ENCODE data around the gene TEAD4. TPM values are rescaled to one million over a fixed set of nuclear protein-coding genes. Genes with fewer than 3 reads are reported as not detected.

TEAD4 gene
- total and polyA plus RNA-seq, 2 experiments from 2014 or later, result 5.5 to 12.7 TPM

DNA sequence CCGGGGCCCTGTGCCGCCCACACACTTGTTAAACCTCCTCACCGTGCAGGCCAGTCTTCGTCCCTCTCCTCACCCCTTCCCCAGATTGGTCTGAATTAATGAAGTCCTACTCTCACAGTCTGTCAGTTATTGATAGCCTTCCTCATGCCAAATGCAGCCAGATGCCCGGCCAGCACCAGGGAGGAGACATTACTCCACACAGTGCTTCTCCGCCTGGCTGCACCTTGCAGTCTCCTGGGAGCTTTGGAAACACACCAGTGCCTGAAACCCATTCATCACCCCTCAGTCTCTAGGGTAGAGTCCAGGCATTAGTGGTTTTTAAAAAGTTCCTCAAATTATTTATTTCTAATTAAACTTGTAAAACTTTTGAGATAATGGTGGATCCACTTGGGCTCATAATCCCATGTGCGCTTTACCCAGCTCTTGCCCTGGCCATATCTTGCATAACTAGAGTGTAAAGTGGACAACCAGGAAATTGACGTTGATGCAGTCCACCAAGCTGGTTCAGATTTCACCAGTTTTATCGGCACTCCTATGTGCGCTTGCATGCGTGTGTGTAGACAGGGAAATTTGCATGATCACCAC is 79.8 kb downstream of the TEAD4 start:
- Histone ChIP-seq H3K4me3 (no peak overlapping the region), H3K27me3 (no peaks in the 10 kb centered on the region), H4K20me1 (ENCODE audit: insufficient read depth, poor library complexity, severe bottlenecking) (no peaks in the 10 kb centered on the region), H3K4me2 (no peak overlapping the region), H3K4me1 (ENCODE audit: insufficient read depth) (no peaks in the 10 kb centered on the region), H3K79me2 (no peaks in the 10 kb centered on the region), H3K9me2 (replicated peaks; ENCODE audit: insufficient read depth) (no peaks in the 10 kb centered on the region), H2AFZ (no peak overlapping the region), H3K9me3 (ENCODE audit: low read depth) (no peaks in the 10 kb centered on the region), H3K27ac (no peak overlapping the region), H3K36me3 (replicated peaks; ENCODE audit: insufficient read depth, low read depth) (no peaks in the 10 kb centered on the region)
- TF ChIP-seq EZH2phosphoT487 (IDR thresholded peaks at IDR 0.05; ENCODE audit: low read depth, severe bottlenecking, unreplicated experiment), result no peak
- TF ChIP-seq, protein P1, sequence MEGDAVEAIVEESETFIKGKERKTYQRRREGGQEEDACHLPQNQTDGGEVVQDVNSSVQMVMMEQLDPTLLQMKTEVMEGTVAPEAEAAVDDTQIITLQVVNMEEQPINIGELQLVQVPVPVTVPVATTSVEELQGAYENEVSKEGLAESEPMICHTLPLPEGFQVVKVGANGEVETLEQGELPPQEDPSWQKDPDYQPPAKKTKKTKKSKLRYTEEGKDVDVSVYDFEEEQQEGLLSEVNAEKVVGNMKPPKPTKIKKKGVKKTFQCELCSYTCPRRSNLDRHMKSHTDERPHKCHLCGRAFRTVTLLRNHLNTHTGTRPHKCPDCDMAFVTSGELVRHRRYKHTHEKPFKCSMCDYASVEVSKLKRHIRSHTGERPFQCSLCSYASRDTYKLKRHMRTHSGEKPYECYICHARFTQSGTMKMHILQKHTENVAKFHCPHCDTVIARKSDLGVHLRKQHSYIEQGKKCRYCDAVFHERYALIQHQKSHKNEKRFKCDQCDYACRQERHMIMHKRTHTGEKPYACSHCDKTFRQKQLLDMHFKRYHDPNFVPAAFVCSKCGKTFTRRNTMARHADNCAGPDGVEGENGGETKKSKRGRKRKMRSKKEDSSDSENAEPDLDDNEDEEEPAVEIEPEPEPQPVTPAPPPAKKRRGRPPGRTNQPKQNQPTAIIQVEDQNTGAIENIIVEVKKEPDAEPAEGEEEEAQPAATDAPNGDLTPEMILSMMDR (IDR thresholded peaks at IDR 0.05; ENCODE audit: poor library complexity), result no peak
- 90% methylated on average over 11 of the region's 11 CpGs for WGBS (ENCODE audit: low lambda C conversion rate, missing lambda C conversion rate)
- DNase-seq (ENCODE audit: low spot score), result no peak

GRCh38 chr12:3040026-3040656 is 80.9 kb downstream of the TEAD4 start:
- H3K27ac ChIP-seq, result no peak overlapping the region
- no peaks in the 10 kb centered on the region for H3K79me2 ChIP-seq
- H3K9me3 ChIP-seq (ENCODE audit: low read depth), result no peaks in the 10 kb centered on the region
- no peaks in the 10 kb centered on the region for H3K36me3 ChIP-seq (replicated peaks; ENCODE audit: insufficient read depth, low read depth)
- H3K9me2 ChIP-seq (replicated peaks; ENCODE audit: insufficient read depth), result no peaks in the 10 kb centered on the region
- no peak overlapping the region for H3K4me2 ChIP-seq
- no peak for TF ChIP-seq EZH2 (IDR thresholded peaks at IDR 0.05; ENCODE audit: borderline replicate concordance)
- TF ChIP-seq, protein P1 (IDR thresholded peaks at IDR 0.05; ENCODE audit: poor library complexity), result no peak
- TF ChIP-seq EZH2phosphoT487 (IDR thresholded peaks at IDR 0.05; ENCODE audit: low read depth, severe bottlenecking, unreplicated experiment), result no peak
- H2AFZ ChIP-seq, result no peak overlapping the region
- no peaks in the 10 kb centered on the region for H3K27me3 ChIP-seq
- no peak for DNase-seq (ENCODE audit: low spot score)
- H3K4me3 ChIP-seq, result no peak overlapping the region
- WGBS (ENCODE audit: low lambda C conversion rate, missing lambda C conversion rate), result 96% methylated on average over 14 of the region's 15 CpGs
- no peaks in the 10 kb centered on the region for H3K4me1 ChIP-seq (ENCODE audit: insufficient read depth)
- H4K20me1 ChIP-seq (ENCODE audit: insufficient read depth, poor library complexity, severe bottlenecking), result no peaks in the 10 kb centered on the region

DNA sequence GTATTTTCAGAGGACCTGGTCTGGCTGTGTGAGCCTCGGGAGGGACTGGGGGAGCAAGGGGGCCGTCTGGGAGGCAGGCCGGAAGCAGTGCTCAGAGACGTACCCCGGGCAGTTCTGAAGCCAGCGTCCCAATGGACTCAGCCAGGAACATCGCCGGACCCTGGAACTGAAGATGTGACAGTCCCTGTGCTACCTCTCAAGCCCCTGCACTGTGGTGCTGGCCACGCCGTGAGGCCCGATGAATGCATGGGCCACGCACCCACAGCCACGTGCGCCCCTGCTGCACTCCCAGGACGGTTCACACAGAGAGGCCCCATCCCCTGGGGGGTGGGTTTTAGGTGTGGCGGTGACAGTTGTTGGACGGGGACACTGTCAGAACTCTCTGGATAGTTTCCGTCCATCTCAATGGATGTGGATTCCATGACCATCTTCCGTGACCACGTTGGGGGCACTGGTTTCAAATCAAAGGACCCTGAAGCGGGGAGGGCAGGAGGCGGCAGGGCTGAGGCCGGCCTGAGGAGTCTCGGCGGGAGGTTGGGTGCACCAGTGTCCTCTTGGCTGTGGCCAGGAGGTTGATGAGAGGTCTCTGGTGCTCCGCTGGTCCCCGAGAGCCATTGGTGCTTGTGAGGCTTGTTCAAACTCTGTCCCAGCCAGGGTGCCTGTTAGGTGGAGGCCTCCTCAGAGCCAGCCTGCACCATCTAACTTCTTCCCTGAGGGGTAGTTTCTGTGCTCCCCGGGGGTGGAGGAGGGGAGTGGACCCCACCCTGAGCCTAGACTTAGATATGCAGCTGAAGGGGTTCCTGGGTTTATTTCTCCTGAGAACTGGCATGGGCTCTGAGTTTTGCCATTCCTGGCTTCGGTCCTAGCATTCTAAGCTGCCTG is 81.7 kb downstream of the TEAD4 start:
- 93% methylated on average over 29 of the region's 29 CpGs for WGBS (ENCODE audit: low lambda C conversion rate, missing lambda C conversion rate)
- Histone ChIP-seq H3K79me2 (no peaks in the 10 kb centered on the region), H3K4me2 (no peak overlapping the region), H3K9me2 (replicated peaks; ENCODE audit: insufficient read depth) (no peaks in the 10 kb centered on the region), H3K36me3 (replicated peaks; ENCODE audit: insufficient read depth, low read depth) (no peaks in the 10 kb centered on the region), H4K20me1 (ENCODE audit: insufficient read depth, poor library complexity, severe bottlenecking) (no peaks in the 10 kb centered on the region), H3K9me3 (ENCODE audit: low read depth) (no peaks in the 10 kb centered on the region), H2AFZ (no peak overlapping the region), H3K27me3 (no peaks in the 10 kb centered on the region), H3K4me3 (no peak overlapping the region), H3K4me1 (ENCODE audit: insufficient read depth) (no peaks in the 10 kb centered on the region), H3K27ac (no peak overlapping the region)
- no peak for DNase-seq (ENCODE audit: low spot score)
- TF ChIP-seq EZH2 (IDR thresholded peaks at IDR 0.05; ENCODE audit: borderline replicate concordance) (no peak), EZH2phosphoT487 (IDR thresholded peaks at IDR 0.05; ENCODE audit: low read depth, severe bottlenecking, unreplicated experiment) (no peak)

Measured in hepatocyte (in vitro differentiated cells).